Activated CD8-positive, alpha-beta memory T cell treated with anti-CD3 and anti-CD28 coated beads for 4 hours (primary cell): Measurements from ENCODE around the gene TCFL5.

Experiments used
- DNase-seq, 2 donors: peaks; one replicate each; pipeline ENCODE4 v3.0.0-alpha.2; 2020; ENCODE audit warnings: low read depth in 2 of 2

Gene TCFL5

GRCh38 chr20:62861726-62862336, at the start of gene TCFL5:
Gene TCFL5 (minus strand): TSS chr20:62861822. CDS start chr20:62861670, 152 bp downstream.
- DNase-seq, result peak; percentile 87 to 88

DNA sequence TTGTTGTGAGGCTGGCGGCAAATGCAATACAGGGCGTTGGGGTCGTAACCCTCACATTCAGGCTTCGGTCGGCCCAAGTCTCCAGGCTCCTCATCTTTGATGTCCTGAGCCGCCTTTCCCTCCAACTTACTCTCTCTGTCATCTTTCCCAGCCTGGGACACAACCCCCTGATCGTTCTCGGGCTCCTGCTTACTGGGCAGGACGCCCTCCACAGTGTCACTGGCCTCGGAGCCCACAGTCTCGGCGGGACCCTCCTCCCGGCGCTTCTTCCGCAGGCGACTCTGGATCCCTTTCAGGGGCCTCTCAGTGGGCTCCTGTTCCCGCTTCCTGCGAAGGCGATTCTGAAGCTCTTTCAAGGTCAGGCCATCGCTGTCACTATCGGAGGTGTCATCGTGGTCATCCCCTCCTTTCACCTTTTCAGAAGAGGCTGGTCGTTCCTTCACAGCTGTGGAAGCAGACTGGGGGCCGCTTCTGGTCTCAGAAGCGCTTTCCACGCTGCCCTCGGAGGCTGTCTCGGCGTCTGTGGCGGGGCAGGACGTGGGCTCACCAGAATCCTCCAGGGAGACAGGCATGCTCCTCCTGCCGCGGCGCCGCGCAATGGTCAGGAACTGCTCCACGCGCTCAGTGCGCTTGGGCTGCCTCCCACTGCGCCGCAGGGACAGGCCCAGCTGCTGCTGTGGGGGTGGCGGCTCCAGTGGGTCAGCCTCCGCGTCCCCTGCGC, 49.3 kb upstream of the TCFL5 start:
- DNase-seq, result no peak

GRCh38 chr20:62910217-62910766, 48.7 kb upstream of the TCFL5 start:
- no peak for DNase-seq

DNA sequence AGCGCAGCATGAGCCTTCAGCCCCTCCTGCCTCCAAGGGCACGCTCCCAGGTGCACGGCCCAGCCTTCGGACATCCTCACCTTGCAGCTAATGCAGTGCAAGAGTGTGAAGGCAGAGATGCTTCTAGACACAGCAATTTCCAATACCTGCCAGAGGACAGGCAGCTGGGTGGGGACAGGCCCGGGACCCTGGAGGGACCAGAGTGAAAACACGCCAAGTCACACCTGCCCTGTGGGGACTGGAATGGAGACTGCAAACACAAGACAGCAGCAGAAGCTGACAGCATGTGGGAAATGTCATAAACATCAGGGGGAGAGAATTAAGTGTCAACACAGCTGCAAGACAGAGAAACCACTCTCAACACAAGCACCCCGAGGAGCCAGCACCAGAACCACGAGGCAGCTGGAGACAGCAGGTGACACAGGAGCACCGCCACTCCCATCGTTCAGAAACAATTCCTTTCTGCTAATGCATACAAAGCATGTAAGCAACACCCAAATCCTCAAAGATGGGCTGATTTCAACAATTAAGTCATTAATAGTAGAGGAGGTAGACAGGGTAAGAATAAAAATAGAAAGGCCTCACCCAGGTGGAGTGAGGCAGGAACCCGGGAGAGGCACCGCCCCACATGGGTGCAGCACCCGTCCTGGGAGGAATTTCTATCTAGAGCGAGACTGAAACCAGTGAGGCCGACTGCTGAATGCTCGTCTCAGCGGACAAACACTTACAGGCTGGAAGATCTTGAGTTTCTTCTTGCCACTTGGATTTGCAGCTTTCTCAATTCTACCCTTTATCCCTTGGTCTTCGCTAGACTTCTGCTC, 47.6 kb upstream of the TCFL5 start:
- no peak for DNase-seq

DNA sequence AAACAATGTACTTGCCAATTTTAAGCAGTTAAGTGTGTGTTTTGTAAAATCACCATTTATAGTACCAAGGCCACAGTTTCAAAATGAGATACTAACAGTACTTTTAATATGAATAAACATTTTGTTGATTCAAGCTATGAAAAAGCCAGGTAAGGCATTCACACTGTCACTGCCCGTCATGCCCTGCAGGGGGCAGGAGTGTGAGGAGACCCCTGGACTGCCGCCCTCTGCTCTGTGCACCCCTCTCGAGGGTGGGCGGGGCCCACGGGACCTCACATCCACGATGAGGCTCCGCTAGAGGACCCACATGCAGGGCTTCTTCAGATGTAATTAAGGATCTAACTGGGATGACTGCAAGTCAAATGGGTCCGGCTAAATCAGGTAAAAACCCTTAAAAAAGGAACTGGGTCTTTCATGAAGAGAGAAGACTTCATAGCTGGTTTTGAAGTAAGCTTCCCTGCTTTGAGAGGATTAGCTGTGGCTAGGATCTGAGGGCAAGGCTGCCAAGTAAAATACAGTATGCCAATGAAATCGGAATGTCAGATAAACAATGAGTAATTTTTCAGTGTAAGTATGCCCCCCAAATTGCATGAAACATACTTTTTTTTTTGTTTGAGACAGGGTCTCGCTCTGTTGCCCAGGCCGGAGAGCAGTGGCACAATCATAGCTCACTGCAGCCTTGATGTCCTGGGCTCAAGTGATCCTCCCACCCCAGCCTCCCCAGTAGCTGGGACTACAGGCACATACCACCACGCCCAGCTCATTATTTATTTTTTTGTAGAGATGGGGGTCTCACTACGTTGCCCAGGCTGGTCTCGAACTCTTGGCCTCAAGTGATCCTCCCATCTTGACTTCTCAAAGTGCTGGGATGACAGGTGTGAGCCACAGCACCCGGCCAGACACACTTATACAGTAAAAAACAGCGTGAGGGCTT, 46.0 kb upstream of the TCFL5 start:
- no peak for DNase-seq

DNA sequence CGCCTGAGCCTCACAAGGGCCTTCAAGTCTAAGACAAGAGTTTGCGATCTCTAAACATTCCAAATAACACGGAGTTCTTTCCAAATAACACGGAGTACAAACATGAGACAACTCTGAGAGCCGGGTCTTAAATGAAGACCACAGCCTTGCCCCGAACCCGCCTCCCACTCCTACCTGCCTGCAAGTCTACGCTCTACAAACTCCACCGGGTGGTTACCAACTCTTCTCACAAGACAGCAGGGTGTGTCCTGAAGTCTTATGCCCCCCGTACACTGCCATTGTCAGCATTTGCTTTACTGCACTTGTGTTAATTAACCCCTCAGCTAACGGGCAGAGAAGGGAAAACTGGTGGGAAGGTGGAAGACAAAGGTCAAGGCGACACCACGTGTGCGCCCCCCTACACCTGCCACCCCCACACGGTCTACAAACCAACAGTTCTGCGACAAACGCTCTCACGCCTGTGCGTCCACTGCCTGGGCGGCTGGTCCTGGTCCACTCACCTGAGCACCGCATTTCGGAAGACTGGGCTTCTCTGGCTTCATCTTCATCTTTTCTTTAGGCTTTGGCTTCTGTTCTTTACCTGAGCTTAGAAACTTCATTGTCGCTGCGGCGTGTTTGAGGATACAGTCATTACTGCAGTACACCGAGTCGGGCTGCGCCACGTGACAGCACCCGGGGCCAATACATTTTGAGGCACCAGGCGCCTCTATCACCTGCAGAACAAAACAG, 45.2 kb upstream of the TCFL5 start:
- DNase-seq, result no peak

DNA sequence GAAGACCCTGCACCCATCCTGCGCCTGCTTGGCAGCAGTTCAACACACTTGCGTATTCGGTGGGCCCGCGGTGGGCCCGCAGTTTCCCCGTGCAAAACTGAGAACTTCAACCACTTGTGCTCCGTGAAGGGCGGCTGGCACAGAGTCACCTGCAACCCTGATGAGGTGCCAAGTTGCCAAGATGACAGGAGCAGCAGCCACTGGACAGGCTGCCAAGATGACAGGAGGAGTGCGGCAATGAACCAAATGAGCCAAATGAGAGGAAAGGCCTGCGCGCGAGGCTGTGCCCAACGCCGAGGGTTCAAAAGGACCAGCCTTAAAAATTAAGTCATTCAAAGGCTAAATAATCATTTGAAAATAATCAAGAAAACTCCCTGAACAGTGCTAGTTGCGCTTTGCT, 44.6 kb upstream of the TCFL5 start:
- no peak for DNase-seq

GRCh38 chr20:62905536-62906117, 44.0 kb upstream of the TCFL5 start:
- DNase-seq, result no peak

DNA sequence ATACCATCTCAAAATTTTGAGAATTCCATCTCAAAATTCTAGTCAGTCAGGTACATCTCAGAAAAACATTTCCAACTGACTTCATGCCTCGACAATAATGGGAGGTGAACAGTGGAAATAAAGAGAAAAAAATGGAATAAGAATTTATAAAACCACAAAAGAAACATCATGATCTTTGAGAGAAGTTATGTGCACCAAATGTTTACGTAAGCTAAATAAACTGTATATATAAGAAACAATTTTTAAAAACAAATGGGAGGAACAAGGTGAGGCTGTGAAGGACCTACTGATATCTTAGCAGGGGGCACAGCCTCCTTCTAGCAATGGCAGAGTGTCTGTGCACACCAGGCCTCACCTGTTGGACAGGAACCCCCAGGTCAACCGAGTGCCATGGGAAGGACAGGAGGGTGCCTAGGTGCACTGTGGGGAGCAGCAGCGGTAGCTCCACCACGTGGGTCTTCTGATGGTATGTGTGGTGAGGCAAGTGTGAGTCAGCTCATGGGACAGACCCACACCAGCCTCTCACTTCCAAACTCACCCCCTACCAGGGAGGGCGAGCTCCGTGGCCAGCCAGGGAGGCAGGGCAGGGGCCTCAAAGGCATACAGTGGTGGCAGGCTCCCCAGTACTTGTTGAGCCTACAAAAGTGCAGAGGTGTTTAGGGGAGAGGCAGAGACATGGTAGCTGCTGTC, 41.4 kb upstream of the TCFL5 start:
- DNase-seq, result no peak

DNA sequence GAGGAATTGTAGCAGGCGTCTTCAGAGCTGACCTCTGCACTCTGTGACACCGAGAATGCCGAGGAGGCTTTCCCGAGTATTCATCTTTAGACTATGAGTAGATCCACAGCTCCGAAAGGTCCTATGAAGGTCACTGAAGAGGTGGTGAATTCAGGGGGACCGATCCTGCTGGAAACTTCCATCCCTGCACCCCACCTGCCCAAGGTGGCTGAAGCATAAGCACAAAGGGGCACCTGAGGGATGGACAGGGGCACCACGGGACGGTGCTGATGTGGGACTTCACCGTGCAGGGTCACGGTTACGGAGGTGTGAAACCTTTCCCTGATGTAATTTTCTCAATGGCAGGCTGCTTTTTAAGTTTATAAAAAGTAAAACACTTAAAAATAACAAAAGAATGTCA, 40.3 kb upstream of the TCFL5 start:
- no peak for DNase-seq

GRCh38 chr20:62900692-62901584, 39.3 kb upstream of the TCFL5 start:
- DNase-seq, result no peak

- DNase-seq, result peak; percentile 51 to 53
Measured at GRCh38 chr20:62900052-62900691, 38.5 kb upstream of the TCFL5 start.

DNA sequence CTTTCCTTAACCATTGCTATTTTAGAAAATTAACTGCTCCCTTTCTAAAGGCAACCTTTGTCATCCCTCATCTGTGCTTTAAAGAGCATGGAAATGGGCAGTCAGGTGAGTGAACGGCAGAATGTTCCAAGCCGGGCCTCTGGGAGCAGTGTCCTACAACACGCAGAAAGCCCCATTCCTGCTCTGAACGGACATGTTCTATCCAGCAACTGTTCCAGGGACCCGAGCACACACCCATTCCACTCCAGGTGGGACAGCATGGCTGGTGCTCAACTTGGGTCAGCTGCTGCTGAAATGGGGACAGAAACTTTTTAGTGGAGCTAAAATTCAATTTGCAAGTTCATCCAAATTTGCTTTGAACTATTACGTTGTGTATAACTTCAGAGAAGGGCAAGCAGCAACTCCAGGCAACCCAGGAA, 38.0 kb upstream of the TCFL5 start:
- DNase-seq, result no peak

DNA sequence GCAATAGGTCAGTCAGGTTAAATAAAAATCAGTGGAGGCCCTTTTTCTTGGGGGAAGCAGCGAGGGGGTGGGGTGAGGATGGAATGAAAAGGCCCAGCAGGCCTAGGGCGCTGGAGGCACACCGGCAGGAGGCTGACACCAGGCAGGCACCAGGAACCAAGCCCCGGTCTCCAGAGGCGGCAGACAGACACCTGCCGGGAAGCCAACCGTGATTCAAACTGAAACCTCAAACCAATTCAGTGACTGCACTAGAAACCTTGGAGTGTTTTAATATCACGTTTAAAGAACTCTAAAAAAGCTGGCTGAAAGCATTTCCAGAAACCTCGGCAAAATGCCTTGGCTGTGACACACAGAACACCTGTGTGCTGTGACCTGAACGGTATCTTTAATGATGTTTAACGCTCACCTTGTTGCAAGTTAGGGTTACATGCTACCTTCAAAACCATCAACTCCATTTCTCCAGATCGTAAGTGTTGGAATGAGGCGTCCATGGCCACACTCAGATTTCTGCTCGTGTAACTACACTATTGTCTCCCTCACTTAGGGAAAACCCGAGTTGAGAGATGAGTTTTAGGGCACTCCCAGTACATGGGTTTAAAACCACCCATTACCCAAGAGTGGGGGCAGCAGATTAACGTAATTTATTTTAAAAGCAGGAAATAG, 37.5 kb upstream of the TCFL5 start:
- DNase-seq, result no peak

GRCh38 chr20:62898093-62898964, 36.7 kb upstream of the TCFL5 start:
- DNase-seq, result no peak

- no peak for DNase-seq
Measured at GRCh38 chr20:62897666-62898065, 36.0 kb upstream of the TCFL5 start.

DNA sequence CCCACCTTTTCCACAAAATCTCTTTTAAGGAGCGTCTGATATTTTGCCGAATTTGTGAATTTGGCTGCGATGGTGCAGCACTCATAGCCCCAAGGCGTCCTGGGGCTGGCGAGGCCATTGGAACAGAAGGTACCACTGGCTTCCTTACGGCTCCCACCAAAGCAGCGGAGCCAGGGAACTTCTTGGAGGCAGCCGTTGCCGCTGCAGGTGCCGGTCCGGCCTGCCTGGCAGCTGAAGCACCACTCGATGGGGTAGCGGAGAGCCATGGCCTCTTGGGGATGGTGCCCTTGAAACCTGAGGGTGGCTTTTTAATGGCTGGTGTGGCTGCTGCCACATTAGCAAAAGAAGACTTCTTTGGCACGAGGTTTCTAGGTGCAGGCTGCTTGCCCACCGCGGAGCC, 34.9 kb upstream of the TCFL5 start:
- DNase-seq, result no peak
